Endothelial cell of umbilical vein (primary cell): ENCODE measurements around the gene EIF5AL1. TPM values are rescaled to one million over a fixed set of nuclear protein-coding genes. Genes with fewer than 3 reads are reported as not detected.

Source experiments
- BruUV-seq: library from RNA; stranded (reverse); fragments of 400-500 nt; replicated peaks from 2 replicates; lab custom pipeline; 2021; lab: Mats Ljungman, UMichigan
- CTCF ChIA-PET: fragments of 300-600, 350-600 bp; sonication (Branson Sonifier 250); formaldehyde crosslinking; loops from one replicate; lab custom pipeline; 2021; ENCODE audit warnings: antibody characterized with exemption, inconsistent platforms; lab: Charles Lee
- POLR2A ChIA-PET: fragments of 300-600, 350-600 bp; sonication (Branson Sonifier 250); formaldehyde crosslinking; loops from one replicate; lab custom pipeline; 2021; ENCODE audit warnings: antibody characterized with exemption, inconsistent platforms; lab: Charles Lee
- DNase-seq: peaks from one replicate; pipeline ENCODE4 v3.0.0-alpha.2; 2011; ENCODE audit warnings: low read depth, low spot score
- FAIRE-seq: peaks from 2 replicates; lab custom pipeline; 2011; peaks lifted over from hg19 to GRCh38; lab: Jason Lieb, UNC
- H2AFZ ChIP-seq: 2 replicates; pipeline ENCODE4 v1.6.0; 2012; ENCODE audit warnings: low read depth, low read length, control low read depth, inconsistent platforms
- H3K27ac ChIP-seq: 2 replicates; pipeline ENCODE4 v1.5.1; 2011; ENCODE audit warnings: low read depth, mild to moderate bottlenecking, control low read depth, low read length, moderate library complexity; ENCODE audit not compliant: insufficient read depth
- H3K27me3 ChIP-seq, 2 experiments: 2 replicates each; pipeline versions ENCODE4 v1.6.0 to v1.6.1; 2011; ENCODE audit warnings: low read length in 2 of 2, mixed read lengths in 1 of 2; ENCODE audit not compliant: control insufficient read depth in 2 of 2, insufficient read depth in 2 of 2
- H3K36me3 ChIP-seq, 2 experiments: 2 replicates in 1 of 2; 3 replicates in 1 of 2; pipeline ENCODE4 v1.5.1; 2011; ENCODE audit warnings: low read length in 2 of 2, mild to moderate bottlenecking in 1 of 2, moderate library complexity in 1 of 2; ENCODE audit not compliant: control insufficient read depth in 2 of 2, insufficient read depth in 2 of 2; ENCODE audit errors: extremely low read depth in 1 of 2
- H3K4me1 ChIP-seq: 3 replicates; pipeline ENCODE4 v1.5.1; 2011; ENCODE audit warnings: mild to moderate bottlenecking, low read length; ENCODE audit not compliant: control insufficient read depth, insufficient read depth; ENCODE audit errors: extremely low read depth
- H3K4me2 ChIP-seq: 2 replicates; pipeline ENCODE4 v1.6.1; 2011; ENCODE audit warnings: low read length, control low read depth, mixed read lengths; ENCODE audit not compliant: insufficient read depth
- H3K4me3 ChIP-seq, 3 experiments: fragments of 200-600 bp in 1 of 3; sonication (generic), shearing (Covaris generic) in 1 of 3; replicated peaks in 1 of 3; 2 replicates each; pipeline ENCODE4 v1.5.1; 2011 to 2016; ENCODE audit warnings: control low read depth in 3 of 3, low read length in 3 of 3, mild to moderate bottlenecking in 2 of 3, inconsistent platforms in 1 of 3, low read depth in 1 of 3, moderate library complexity in 1 of 3; ENCODE audit not compliant: insufficient read depth in 1 of 3
- H3K79me2 ChIP-seq: 2 replicates; pipeline ENCODE4 v1.6.0; 2012; ENCODE audit warnings: low read length, inconsistent platforms; ENCODE audit not compliant: control insufficient read depth, insufficient read depth
- H3K9ac ChIP-seq: replicated peaks from 2 replicates; pipeline ENCODE3; 2011; ENCODE audit warnings: low read length, control low read depth; ENCODE audit not compliant: insufficient read depth; ENCODE audit errors: extremely low read depth
- H3K9me1 ChIP-seq: replicated peaks from 3 replicates; pipeline ENCODE4 v1.6.0; 2011; ENCODE audit warnings: mild to moderate bottlenecking, low read length; ENCODE audit not compliant: control insufficient read depth, insufficient read depth; ENCODE audit errors: extremely low read depth
- H3K9me3 ChIP-seq: replicated peaks from 2 replicates; pipeline ENCODE4 v1.5.1; 2012; ENCODE audit warnings: low read length, inconsistent platforms; ENCODE audit not compliant: control insufficient read depth, insufficient read depth
- H4K20me1 ChIP-seq: replicated peaks from 2 replicates; pipeline ENCODE3; 2011; ENCODE audit warnings: mild to moderate bottlenecking, low read length; ENCODE audit not compliant: control insufficient read depth, insufficient read depth; ENCODE audit errors: extremely low read depth
- EZH2 ChIP-seq: IDR thresholded peaks from 2 replicates; pipeline ENCODE4 v1.6.1; 2012; ENCODE audit warnings: borderline replicate concordance, low read depth, mild to moderate bottlenecking, moderate library complexity, low read length, inconsistent platforms; ENCODE audit not compliant: severe bottlenecking
- FOS ChIP-seq: IDR thresholded peaks from 2 replicates; pipeline ENCODE4 v1.6.1; 2011; ENCODE audit warnings: mild to moderate bottlenecking, low read length, moderate library complexity, borderline replicate concordance; ENCODE audit not compliant: insufficient read depth
- GATA2 ChIP-seq: IDR thresholded peaks from 2 replicates; pipeline ENCODE4 v1.7.0; 2011; ENCODE audit warnings: low read depth, mild to moderate bottlenecking, moderate library complexity, mixed read lengths, low read length; ENCODE audit not compliant: insufficient read length, insufficient read depth
- JUN ChIP-seq: IDR thresholded peaks from 2 replicates; pipeline ENCODE4 v1.6.1; 2011; ENCODE audit warnings: borderline replicate concordance, low read depth; ENCODE audit not compliant: insufficient read length, insufficient read depth
- MAX ChIP-seq: IDR thresholded peaks from 2 replicates; pipeline ENCODE4 v1.6.1; 2011; ENCODE audit not compliant: insufficient read depth, insufficient read length
- MYC ChIP-seq: IDR thresholded peaks from one replicate; pipeline ENCODE4 v1.6.1; 2011; ENCODE audit warnings: mild to moderate bottlenecking, low read depth, low read length
- POLR2A ChIP-seq: IDR thresholded peaks from 2 replicates; pipeline ENCODE4 v1.6.1; 2012; ENCODE audit warnings: low read depth, mild to moderate bottlenecking, control low read depth, low read length
- POLR2AphosphoS5 ChIP-seq: IDR thresholded peaks from 2 replicates; pipeline ENCODE4 v1.6.1; 2012; ENCODE audit warnings: low read depth, mild to moderate bottlenecking, control low read depth, low read length, moderate library complexity; ENCODE audit not compliant: insufficient read depth
- dilution Hi-C: fragments of 300-500 bp; cut with MboI; formaldehyde crosslinking; loops from one replicate; pipeline ENCODE4 v1.15.0; 2019; ENCODE audit warnings: low sequenced_read_pairs; ENCODE audit not compliant: extremely low pct_ligation_motif_present
- intact Hi-C: fragments of 100-400 bp; cut with micrococcal nuclease; formaldehyde crosslinking; loops from one replicate; pipeline ENCODE4 v1.10.0; 2022
- polyA plus RNA-seq, 4 experiments: library from polyadenylated mRNA; depleted of rRNA in 3 of 4; stranded (reverse) in 3 of 4; unstranded in 1 of 4; fragments of >200 nt; gene quantifications; 2 replicates each; pipeline versions ENCODE4 v1.2.1 to v1.2.3, GENCODE V29; 2011 to 2012; ENCODE audit warnings: missing spikeins in 1 of 4
- total RNA-seq: library from RNA; stranded (reverse); gene quantifications from 2 replicates; pipeline ENCODE4 v1.2.3, GENCODE V29; 2021
- TF ChIP-seq, protein P1 (sequence below), 2 donors: IDR thresholded peaks; 1 replicate in 1 of 2; 2 replicates in 1 of 2; pipeline ENCODE4 v1.5.1; 2011; ENCODE audit warnings: low read length in 2 of 2, mild to moderate bottlenecking in 2 of 2, moderate library complexity in 2 of 2, control low read depth in 1 of 2, inconsistent platforms in 1 of 2, low read depth in 1 of 2; ENCODE audit not compliant: insufficient read depth in 1 of 2; ENCODE audit errors: extremely low read depth in 1 of 2

EIF5AL1 gene
- total and polyA plus RNA-seq, 2 donors (not counting 3 experiments of a cell fraction or from before 2014, with no cell fraction given): 0.29 to 1.0 TPM

GRCh38 chr10:79496896-79497295, 15.4 kb upstream of the EIF5AL1 start:
- intact Hi-C loops: no loop called here

GRCh38 chr10:79498291-79498829, 14.0 kb upstream of the EIF5AL1 start:
- dilution Hi-C loops (no loop called here), intact Hi-C loops (no loop called here)
- Histone ChIP-seq H2AFZ (no peak overlapping the region), H3K4me2 (no peak overlapping the region), H3K9ac (no peak overlapping the region), H3K9me1 (no peaks in the 10 kb centered on the region), H3K36me3 (no peaks in the 10 kb centered on the region), H3K79me2 (no peaks in the 10 kb centered on the region), H3K4me3 (no peak overlapping the region), H3K27ac (no peak overlapping the region), H4K20me1 (no peaks in the 10 kb centered on the region), H3K27me3 (peaks cover 6 to 16% of the 10 kb centered on the region in 2 experiments), H3K4me1 (no peaks in the 10 kb centered on the region), H3K9me3 (no peaks in the 10 kb centered on the region)
- POLR2A ChIA-PET: no interaction called here
- no TSS peak for BruUV-seq
- no peak for TF ChIP-seq JUN
- TF ChIP-seq GATA2: no peak
- no peak for TF ChIP-seq MAX
- no peak for TF ChIP-seq POLR2A
- TF ChIP-seq, protein P1, sequence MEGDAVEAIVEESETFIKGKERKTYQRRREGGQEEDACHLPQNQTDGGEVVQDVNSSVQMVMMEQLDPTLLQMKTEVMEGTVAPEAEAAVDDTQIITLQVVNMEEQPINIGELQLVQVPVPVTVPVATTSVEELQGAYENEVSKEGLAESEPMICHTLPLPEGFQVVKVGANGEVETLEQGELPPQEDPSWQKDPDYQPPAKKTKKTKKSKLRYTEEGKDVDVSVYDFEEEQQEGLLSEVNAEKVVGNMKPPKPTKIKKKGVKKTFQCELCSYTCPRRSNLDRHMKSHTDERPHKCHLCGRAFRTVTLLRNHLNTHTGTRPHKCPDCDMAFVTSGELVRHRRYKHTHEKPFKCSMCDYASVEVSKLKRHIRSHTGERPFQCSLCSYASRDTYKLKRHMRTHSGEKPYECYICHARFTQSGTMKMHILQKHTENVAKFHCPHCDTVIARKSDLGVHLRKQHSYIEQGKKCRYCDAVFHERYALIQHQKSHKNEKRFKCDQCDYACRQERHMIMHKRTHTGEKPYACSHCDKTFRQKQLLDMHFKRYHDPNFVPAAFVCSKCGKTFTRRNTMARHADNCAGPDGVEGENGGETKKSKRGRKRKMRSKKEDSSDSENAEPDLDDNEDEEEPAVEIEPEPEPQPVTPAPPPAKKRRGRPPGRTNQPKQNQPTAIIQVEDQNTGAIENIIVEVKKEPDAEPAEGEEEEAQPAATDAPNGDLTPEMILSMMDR (IDR thresholded peaks at IDR 0.05; ENCODE audit: extremely low read depth in 1 of 2, insufficient read depth in 1 of 2, low read depth in 1 of 2, low read length in 2 of 2): no peak
- no peak for TF ChIP-seq POLR2AphosphoS5
- no peak for TF ChIP-seq EZH2
- TF ChIP-seq MYC: no peak
- no peak for TF ChIP-seq FOS
- CTCF ChIA-PET: interaction anchor here (1.0 to 3.5 kb wide), 3 partner anchors 8 to 124 kb away, joined by 3 to 14 read pairs (median 7); no protein-coding TSS in a partner anchor
- FAIRE-seq (no peak), DNase-seq (no peak)

More at GRCh38 chr10:79496896-79497295, 15.4 kb upstream of the EIF5AL1 start:
- ChIA-PET CTCF (interaction anchor here (2.5 to 3.5 kb wide), 2 partner anchors 10 to 122 kb away, joined by 7 to 14 read pairs; no protein-coding TSS in a partner anchor), POLR2A (no interaction called here)
- no TSS peak for BruUV-seq
- Histone ChIP-seq H3K4me3 (no peak overlapping the region), H3K36me3 (no peaks in the 10 kb centered on the region), H3K4me1 (no peaks in the 10 kb centered on the region), H3K9me1 (no peaks in the 10 kb centered on the region), H3K79me2 (no peaks in the 10 kb centered on the region), H4K20me1 (no peaks in the 10 kb centered on the region), H3K27ac (no peak overlapping the region), H3K9me3 (no peaks in the 10 kb centered on the region), H3K4me2 (no peak overlapping the region), H3K9ac (no peak overlapping the region), H2AFZ (no peak overlapping the region), H3K27me3 (peaks cover 3 to 16% of the 10 kb centered on the region in 2 experiments)
- FAIRE-seq (no peak), DNase-seq (no peak)
- no peak for TF ChIP-seq MAX
- dilution Hi-C loops: no loop called here
